ENCODE data around the gene ACP1. TPM values are rescaled to one million over a fixed set of nuclear protein-coding genes. Genes with fewer than 3 reads are reported as not detected.
A peak's percentile ranks its signal among the peaks of the same experiment; 100 is the strongest.

ACP1 gene
- total RNA-seq, 6 donors from 2014 or later, result 34.7 to 113 (median 73.7) TPM

DNA sequence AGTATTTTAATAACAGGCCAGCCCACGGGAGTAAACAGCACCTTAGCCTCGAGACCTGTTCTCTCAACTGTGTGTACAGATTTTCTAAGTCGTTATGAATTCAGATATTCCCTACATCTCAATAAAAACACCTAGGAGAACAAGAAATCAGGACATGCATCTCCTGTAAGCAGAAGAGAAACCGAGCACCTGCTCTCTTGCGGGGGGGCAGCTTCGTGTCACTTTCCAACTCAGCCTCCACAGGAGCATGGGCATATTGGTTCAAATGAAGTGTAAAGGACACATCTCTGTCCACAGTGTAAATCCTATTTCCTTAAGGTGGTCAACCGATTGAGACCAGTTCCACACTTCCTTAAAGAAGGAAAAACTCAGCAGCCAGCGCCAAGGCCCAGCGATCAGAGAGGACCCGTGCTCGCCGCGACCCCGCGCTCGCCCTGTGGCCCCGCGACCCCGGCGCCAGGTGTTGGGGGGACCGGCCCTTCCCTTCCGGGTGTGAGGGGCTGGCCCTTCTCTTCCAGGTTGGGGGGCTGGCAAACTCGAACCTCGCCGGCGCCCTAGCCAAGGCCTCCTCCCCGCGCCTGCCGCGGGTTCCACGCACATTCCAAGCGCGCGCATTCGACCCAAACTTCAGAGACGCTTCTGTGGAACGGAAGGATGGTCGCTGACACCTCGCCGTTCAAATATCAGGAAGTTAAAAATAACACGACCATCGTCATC, 1.6 kb upstream of the ACP1 start:
- H3K27ac ChIP-seq, result peak overlapping the region; percentile 90 to 93 (median 90)
- H3K4me1 ChIP-seq, result peaks cover 36 to 68% (median 47%) of the 10 kb centered on the region in 4 donors
- 22 to 32% methylated on average over 27 to 42 of the region's 42 CpGs for WGBS, 2 donors
- H3K9me3 ChIP-seq, result no peaks in the 10 kb centered on the region
- DNase-seq (peak in 1 of 2 donors; percentile 86), ATAC-seq (ENCODE audit: low FRiP score in 2 of 2) (no peak)
- H3K4me3 ChIP-seq, result peak overlapping the region in 3 of 4 donors; percentile 82 to 93 (median 89)
- no peaks in the 10 kb centered on the region for H3K36me3 ChIP-seq
- no peaks in the 10 kb centered on the region for H3K27me3 ChIP-seq
- TF ChIP-seq POLR2A (IDR thresholded peaks at IDR 0.05) (no peak), EP300 (IDR thresholded peaks at IDR 0.05) (no peak), CTCF (IDR thresholded peaks at IDR 0.05) (no peak), POLR2AphosphoS5 (IDR thresholded peaks at IDR 0.05) (no peak)

- Histone ChIP-seq H3K4me3 (peak within 1 kb of the TSS; percentile 80 to 93 (median 86)), H3K27me3 (no peaks in the 10 kb centered on the region), H3K4me1 (peaks cover 36 to 74% (median 47%) of the 10 kb centered on the region in 4 donors), H3K36me3 (no peaks in the 10 kb centered on the region), H3K27ac (peak within 1 kb of the TSS; percentile 90 to 93 (median 90)), H3K9me3 (no peaks in the 10 kb centered on the region)
- DNase-seq (peak; percentile 90 to 95), ATAC-seq (ENCODE audit: low FRiP score in 2 of 2) (peak; percentile 56 to 83)
- WGBS, 2 donors, result 0 to 1% methylated on average over 2 to 43 of the region's 77 CpGs
- TF ChIP-seq POLR2A (IDR thresholded peaks at IDR 0.05) (peak in 2 of 4 donors; percentile 44 to 81), CTCF (IDR thresholded peaks at IDR 0.05) (no peak), POLR2AphosphoS5 (IDR thresholded peaks at IDR 0.05) (peak in 1 of 2 donors; percentile 67)
Measured at GRCh38 chr2:263774-264492, 814 bp upstream of the ACP1 start, which contains the start of gene SH3YL1. Gene SH3YL1, minus strand, starts transcription at chr2:264032. Its CDS starts 48 bp downstream, at chr2:263984.

- H3K4me1 ChIP-seq, result peaks cover 21 to 57% (median 37%) of the 10 kb centered on the region in 4 donors
- no peak for ATAC-seq (ENCODE audit: low FRiP score in 2 of 2)
- DNase-seq, result no peak
- TF ChIP-seq CTCF (IDR thresholded peaks at IDR 0.05), result no peak
- TF ChIP-seq POLR2A (IDR thresholded peaks at IDR 0.05), result no peak
- TF ChIP-seq EP300 (IDR thresholded peaks at IDR 0.05), result no peak
- TF ChIP-seq POLR2AphosphoS5 (IDR thresholded peaks at IDR 0.05), result no peak
- no peaks in the 10 kb centered on the region for H3K27me3 ChIP-seq
- H3K36me3 ChIP-seq, result peaks cover 0 to 17% (median 2%) of the 10 kb centered on the region in 4 donors
- no peaks in the 10 kb centered on the region for H3K9me3 ChIP-seq
- no peak overlapping the region for H3K27ac ChIP-seq
- H3K4me3 ChIP-seq, result no peak overlapping the region
Measured at GRCh38 chr2:268323-268722, 3.6 kb downstream of the ACP1 start.

- Histone ChIP-seq H3K36me3 (peaks cover 0 to 22% (median 3%) of the 10 kb centered on the region in 4 donors), H3K4me3 (no peak overlapping the region), H3K27ac (no peak overlapping the region), H3K9me3 (no peaks in the 10 kb centered on the region), H3K4me1 (peaks cover 20 to 47% (median 33%) of the 10 kb centered on the region in 4 donors), H3K27me3 (no peaks in the 10 kb centered on the region)
- WGBS, 2 donors, result 74 to 77% methylated on average over 4 of the region's 4 CpGs
- DNase-seq, result no peak
- TF ChIP-seq POLR2A (IDR thresholded peaks at IDR 0.05), result no peak
- TF ChIP-seq EP300 (IDR thresholded peaks at IDR 0.05), result no peak
- TF ChIP-seq POLR2AphosphoS5 (IDR thresholded peaks at IDR 0.05), result no peak
- TF ChIP-seq CTCF (IDR thresholded peaks at IDR 0.05), result no peak
- ATAC-seq (ENCODE audit: low FRiP score in 2 of 2), result no peak
Measured at GRCh38 chr2:269356-270030, 4.7 kb downstream of the ACP1 start.

All from upper lobe of left lung (tissue), 6 donors.